ENCODE data around the gene RFNG. TPM values are rescaled to one million over a fixed set of nuclear protein-coding genes. Genes with fewer than 3 reads are reported as not detected.

RFNG gene
- polyA plus RNA-seq, 2 of the 4 experiments (the other 2 are of a cell fraction) = 8.4 to 25.7 TPM

- ChIA-PET CTCF (interaction anchor here (0.6 to 1.4 kb wide), 7 partner anchors 10 to 266 kb away, joined by 3 to 6 read pairs (median 4); partner anchors contain the start of gene DCXR), POLR2A (no interaction called here)
- DNase-seq (ENCODE audit: low read depth in 1 of 2, low spot score in 1 of 2) (no peak), FAIRE-seq (no peak), ATAC-seq (no peak)
- whole genome bisulfite sequencing (ENCODE audit: missing lambda C conversion rate) = 88% methylated on average over 14 of the region's 14 CpGs
- Histone ChIP-seq H3K9me3 (no peaks in the 10 kb centered on the region), H3K27ac (no peak overlapping the region), H3K4me3 (no peak overlapping the region), H3K4me2 (no peak overlapping the region), H3K4me1 (peaks cover 32% of the 10 kb centered on the region)
- no peak for TF ChIP-seq E2F6 (IDR thresholded peaks at IDR 0.05; ENCODE audit: borderline replicate concordance, low read depth)
- TF ChIP-seq JUNB (IDR thresholded peaks at IDR 0.05) = no peak
- TF ChIP-seq FOSL2 (IDR thresholded peaks at IDR 0.05) = no peak
- no peak for TF ChIP-seq FOSL2 (CRISPR knock-in tag; IDR thresholded peaks at IDR 0.05)
- no peak for TF ChIP-seq SMC3 (IDR thresholded peaks at IDR 0.05)
- TF ChIP-seq FOSB (CRISPR knock-in tag; IDR thresholded peaks at IDR 0.05) = no peak
- TF ChIP-seq EP300 (IDR thresholded peaks at IDR 0.05) = no peak
- TF ChIP-seq KDM1A (IDR thresholded peaks at IDR 0.05; ENCODE audit: low read depth) = no peak
- TF ChIP-seq RARB (CRISPR knock-in tag; IDR thresholded peaks at IDR 0.05) = no peak
Observed at GRCh38 chr17:81998691-81999438, 52.7 kb downstream of the RFNG start.

GRCh38 chr17:81998212-81998611 lies 53.4 kb downstream of the RFNG start:
- 91% methylated on average over 7 of the region's 7 CpGs for WGBS (ENCODE audit: missing lambda C conversion rate)
- DNase-seq (ENCODE audit: low read depth in 1 of 2, low spot score in 1 of 2) (no peak), ATAC-seq (no peak), FAIRE-seq (no peak)
- Histone ChIP-seq H3K4me2 (no peak overlapping the region), H3K4me3 (no peak overlapping the region), H3K4me1 (peaks cover 26% of the 10 kb centered on the region), H3K27ac (no peak overlapping the region), H3K9me3 (no peaks in the 10 kb centered on the region)
- ChIA-PET CTCF (interaction anchor here (0.6 to 4.2 kb wide), 4 partner anchors 22 to 72 kb away, joined by 3 to 40 read pairs (median 4); no protein-coding TSS in a partner anchor), POLR2A (no interaction called here)
- TF ChIP-seq HOXB13 (CRISPR knock-in tag; IDR thresholded peaks at IDR 0.05; ENCODE audit: low read depth) = no peak
- TF ChIP-seq KDM1A (IDR thresholded peaks at IDR 0.05; ENCODE audit: low read depth) = no peak
- no peak for TF ChIP-seq SMC3 (IDR thresholded peaks at IDR 0.05)
- TF ChIP-seq RCOR1 (IDR thresholded peaks at IDR 0.05; ENCODE audit: low read depth, low read length) = no peak
- TF ChIP-seq HOXA7 (CRISPR knock-in tag; IDR thresholded peaks at IDR 0.05) = no peak
- no peak for TF ChIP-seq USF2 (IDR thresholded peaks at IDR 0.05)
- no peak for TF ChIP-seq RNF2 (IDR thresholded peaks at IDR 0.05; ENCODE audit: borderline replicate concordance, low read depth)
- no peak for TF ChIP-seq ESRRA (IDR thresholded peaks at IDR 0.05; ENCODE audit: borderline replicate concordance, low read length)
- TF ChIP-seq BCL3 (IDR thresholded peaks at IDR 0.05) = no peak
- no peak for TF ChIP-seq EHMT2 (IDR thresholded peaks at IDR 0.05; ENCODE audit: low read depth)
- no peak for TF ChIP-seq EP300 (IDR thresholded peaks at IDR 0.05)
- TF ChIP-seq FOSL2 (IDR thresholded peaks at IDR 0.05) = no peak
- no peak for TF ChIP-seq FOSL2 (CRISPR knock-in tag; IDR thresholded peaks at IDR 0.05)
- TF ChIP-seq JUNB (IDR thresholded peaks at IDR 0.05) = no peak
- no peak for TF ChIP-seq CHD4 (IDR thresholded peaks at IDR 0.05; ENCODE audit: borderline replicate concordance)
- no peak for TF ChIP-seq MAFK (IDR thresholded peaks at IDR 0.05; ENCODE audit: partially characterized antibody)
- TF ChIP-seq MAZ (IDR thresholded peaks at IDR 0.05; ENCODE audit: borderline replicate concordance, low read depth, low read length) = no peak
- no peak for TF ChIP-seq ATOH8 (CRISPR knock-in tag; IDR thresholded peaks at IDR 0.05; ENCODE audit: low read depth)
- TF ChIP-seq FOXS1 (CRISPR knock-in tag; IDR thresholded peaks at IDR 0.05) = no peak
- no peak for TF ChIP-seq HES2 (IDR thresholded peaks at IDR 0.05)
- TF ChIP-seq REST (IDR thresholded peaks at IDR 0.05) = no peak

Data from A549 (cell line).